Osteoblast (primary cell): Measurements from ENCODE around the gene FAM78B. TPM values are rescaled to one million over a fixed set of nuclear protein-coding genes. Genes with fewer than 3 reads are reported as not detected.

Experiments used
- DNase-seq: peaks from one replicate; pipeline ENCODE4 v3.0.0; 2011; ENCODE audit warnings: low spot score, mixed read lengths; ENCODE audit not compliant: insufficient read length; ENCODE audit errors: missing footprints
- H2AFZ ChIP-seq: 2 replicates; pipeline ENCODE4 v1.6.0; 2011; ENCODE audit warnings: mild to moderate bottlenecking, low read length
- H3K27ac ChIP-seq: 2 replicates; pipeline ENCODE4 v1.5.1; 2011; ENCODE audit warnings: mild to moderate bottlenecking, low read depth, low read length, moderate library complexity
- H3K27me3 ChIP-seq: 2 replicates; pipeline ENCODE4 v1.6.0; 2012; ENCODE audit warnings: mild to moderate bottlenecking, control low read depth, inconsistent platforms, low read length, moderate library complexity; ENCODE audit not compliant: insufficient read depth
- H3K36me3 ChIP-seq: 2 replicates; pipeline ENCODE4 v1.5.1; 2011; ENCODE audit warnings: mild to moderate bottlenecking, low read length, control low read depth, moderate library complexity; ENCODE audit not compliant: insufficient read depth
- H3K4me1 ChIP-seq: 2 replicates; pipeline ENCODE4 v1.5.1; 2011; ENCODE audit warnings: mild to moderate bottlenecking, low read length, control low read depth, moderate library complexity; ENCODE audit not compliant: insufficient read depth
- H3K4me2 ChIP-seq: 2 replicates; pipeline ENCODE4 v1.6.0; 2011; ENCODE audit warnings: mild to moderate bottlenecking, low read length; ENCODE audit not compliant: insufficient read depth
- H3K4me3 ChIP-seq: fragments of 200-600 bp; sonication (generic); 3 replicates; pipeline ENCODE4 v1.5.1; 2012; ENCODE audit warnings: mild to moderate bottlenecking, low read length, inconsistent platforms; ENCODE audit not compliant: insufficient read depth
- H3K79me2 ChIP-seq: 2 replicates; pipeline ENCODE4 v1.6.0; 2012; ENCODE audit warnings: mild to moderate bottlenecking, low read length, control low read depth, inconsistent platforms; ENCODE audit not compliant: insufficient read depth
- H3K9me3 ChIP-seq: 2 replicates; pipeline ENCODE4 v1.5.1; 2011; ENCODE audit warnings: low read depth, low read length, control low read depth
- H4K20me1 ChIP-seq: 2 replicates; pipeline ENCODE4 v1.6.0; 2012; ENCODE audit warnings: mild to moderate bottlenecking, low read length, control low read depth; ENCODE audit not compliant: insufficient read depth
- total RNA-seq: library from RNA; depleted of rRNA; stranded (reverse); fragments of >200 nt; gene quantifications from 2 replicates; pipeline ENCODE4 v1.2.3, GENCODE V29; 2012
- TF ChIP-seq, protein P1 (sequence below): IDR thresholded peaks from 2 replicates; pipeline ENCODE4 v1.5.1; 2011; ENCODE audit warnings: mild to moderate bottlenecking, low read depth, low read length, moderate library complexity; ENCODE audit errors: extremely low read depth

Gene FAM78B
- total RNA-seq, 1 donor: 0.36 TPM

DNA sequence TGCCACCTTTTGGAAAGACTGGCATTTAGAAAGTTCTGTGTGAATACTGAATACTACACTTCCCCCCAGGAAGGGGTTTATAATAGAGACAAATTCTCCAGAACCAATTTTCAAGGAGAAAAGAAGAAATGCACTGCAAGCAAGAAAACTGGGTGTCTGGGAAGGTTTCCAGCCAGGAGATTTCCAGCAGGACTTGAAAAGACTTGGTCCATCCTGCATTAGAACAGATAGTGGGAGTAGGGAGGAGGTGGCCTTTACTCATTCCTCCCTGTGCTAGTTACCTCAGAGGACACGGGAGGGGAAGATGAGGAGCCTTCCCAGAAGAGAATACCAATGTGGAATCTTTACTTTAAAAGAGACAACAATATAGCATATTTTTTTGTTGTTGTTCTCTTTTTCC lies 52.4 kb downstream of the FAM78B start:
- Histone ChIP-seq H2AFZ (no peak overlapping the region), H3K4me2 (no peak overlapping the region), H3K4me1 (no peaks in the 10 kb centered on the region), H3K36me3 (no peaks in the 10 kb centered on the region), H3K27me3 (no peaks in the 10 kb centered on the region), H3K27ac (no peak overlapping the region), H4K20me1 (no peaks in the 10 kb centered on the region), H3K4me3 (no peak overlapping the region), H3K79me2 (no peaks in the 10 kb centered on the region), H3K9me3 (no peaks in the 10 kb centered on the region)
- TF ChIP-seq, protein P1, sequence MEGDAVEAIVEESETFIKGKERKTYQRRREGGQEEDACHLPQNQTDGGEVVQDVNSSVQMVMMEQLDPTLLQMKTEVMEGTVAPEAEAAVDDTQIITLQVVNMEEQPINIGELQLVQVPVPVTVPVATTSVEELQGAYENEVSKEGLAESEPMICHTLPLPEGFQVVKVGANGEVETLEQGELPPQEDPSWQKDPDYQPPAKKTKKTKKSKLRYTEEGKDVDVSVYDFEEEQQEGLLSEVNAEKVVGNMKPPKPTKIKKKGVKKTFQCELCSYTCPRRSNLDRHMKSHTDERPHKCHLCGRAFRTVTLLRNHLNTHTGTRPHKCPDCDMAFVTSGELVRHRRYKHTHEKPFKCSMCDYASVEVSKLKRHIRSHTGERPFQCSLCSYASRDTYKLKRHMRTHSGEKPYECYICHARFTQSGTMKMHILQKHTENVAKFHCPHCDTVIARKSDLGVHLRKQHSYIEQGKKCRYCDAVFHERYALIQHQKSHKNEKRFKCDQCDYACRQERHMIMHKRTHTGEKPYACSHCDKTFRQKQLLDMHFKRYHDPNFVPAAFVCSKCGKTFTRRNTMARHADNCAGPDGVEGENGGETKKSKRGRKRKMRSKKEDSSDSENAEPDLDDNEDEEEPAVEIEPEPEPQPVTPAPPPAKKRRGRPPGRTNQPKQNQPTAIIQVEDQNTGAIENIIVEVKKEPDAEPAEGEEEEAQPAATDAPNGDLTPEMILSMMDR: no peak
- DNase-seq: no peak

DNA sequence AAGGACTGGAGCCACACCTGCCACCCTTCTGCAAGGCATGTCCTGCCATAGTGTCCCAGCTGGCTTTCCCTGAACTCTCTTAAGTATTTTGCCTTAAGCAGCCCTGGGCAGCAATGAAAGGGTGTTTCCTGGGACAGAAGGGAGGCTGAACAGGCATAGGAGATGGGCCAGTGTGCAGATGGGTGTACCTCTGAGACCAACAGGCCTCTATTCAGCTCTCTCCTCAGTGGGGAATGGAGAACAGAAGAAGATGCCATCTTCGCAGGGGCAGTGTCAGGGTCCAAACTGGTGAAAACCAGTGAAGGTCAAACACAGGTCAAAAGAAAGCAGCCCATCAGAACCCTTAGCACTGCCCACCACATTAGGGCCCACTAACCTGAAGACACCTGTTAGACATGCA lies 53.2 kb downstream of the FAM78B start:
- no peak overlapping the region for H3K4me2 ChIP-seq
- DNase-seq: no peak
- no peaks in the 10 kb centered on the region for H3K36me3 ChIP-seq
- no peak overlapping the region for H2AFZ ChIP-seq
- H3K79me2 ChIP-seq: no peaks in the 10 kb centered on the region
- no peaks in the 10 kb centered on the region for H3K9me3 ChIP-seq
- H4K20me1 ChIP-seq: no peaks in the 10 kb centered on the region
- H3K4me1 ChIP-seq: no peaks in the 10 kb centered on the region
- no peak overlapping the region for H3K4me3 ChIP-seq
- no peaks in the 10 kb centered on the region for H3K27me3 ChIP-seq
- no peak overlapping the region for H3K27ac ChIP-seq
- TF ChIP-seq, protein P1: no peak

DNA sequence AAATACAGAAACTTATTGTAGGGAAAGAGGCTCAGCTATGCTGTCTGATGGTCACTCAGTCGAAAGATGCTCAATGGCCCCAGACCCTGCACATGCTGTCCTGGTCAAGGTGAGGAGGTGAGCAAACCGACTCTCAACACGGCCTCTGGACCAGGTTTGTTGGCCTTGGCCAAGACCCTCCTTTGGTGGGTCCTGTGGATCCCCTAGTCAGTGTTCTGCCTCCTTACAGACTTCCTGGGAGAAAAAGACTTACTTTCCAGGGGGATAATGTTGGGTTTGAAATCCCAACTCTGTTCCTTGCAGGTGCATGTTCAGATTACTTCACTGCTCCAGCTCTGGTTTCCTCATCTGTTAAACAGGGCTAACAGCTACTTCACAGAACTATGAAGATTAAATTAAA lies 53.8 kb downstream of the FAM78B start:
- DNase-seq: no peak
- TF ChIP-seq, protein P1: no peak
- Histone ChIP-seq H3K9me3 (no peaks in the 10 kb centered on the region), H4K20me1 (no peaks in the 10 kb centered on the region), H2AFZ (no peak overlapping the region), H3K4me1 (no peaks in the 10 kb centered on the region), H3K79me2 (no peaks in the 10 kb centered on the region), H3K4me2 (no peak overlapping the region), H3K27ac (no peak overlapping the region), H3K36me3 (no peaks in the 10 kb centered on the region), H3K4me3 (no peak overlapping the region), H3K27me3 (no peaks in the 10 kb centered on the region)

DNA sequence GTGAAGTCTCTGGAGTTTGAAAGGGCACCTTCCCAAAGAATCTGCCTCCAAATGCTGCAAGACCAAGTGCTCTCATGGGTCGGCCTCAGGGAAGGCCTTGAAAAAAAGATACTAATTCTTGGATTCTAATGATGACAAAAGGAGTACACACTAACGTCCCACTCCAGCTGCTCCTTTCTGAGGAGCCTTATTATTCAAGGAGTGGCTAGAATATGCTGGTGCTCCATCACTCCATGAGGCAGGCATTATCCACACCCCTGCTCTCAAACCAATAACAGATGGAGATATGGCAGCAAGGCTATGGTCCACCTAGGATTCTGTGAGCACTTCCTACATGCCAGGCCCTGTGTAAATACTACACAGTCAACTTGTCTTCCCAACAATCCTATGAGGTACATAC lies 54.4 kb downstream of the FAM78B start:
- TF ChIP-seq, protein P1: no peak
- no peaks in the 10 kb centered on the region for H4K20me1 ChIP-seq
- no peaks in the 10 kb centered on the region for H3K79me2 ChIP-seq
- H2AFZ ChIP-seq: no peak overlapping the region
- H3K4me3 ChIP-seq: no peak overlapping the region
- H3K27ac ChIP-seq: no peak overlapping the region
- no peaks in the 10 kb centered on the region for H3K27me3 ChIP-seq
- no peaks in the 10 kb centered on the region for H3K9me3 ChIP-seq
- H3K4me1 ChIP-seq: no peaks in the 10 kb centered on the region
- no peak overlapping the region for H3K4me2 ChIP-seq
- no peaks in the 10 kb centered on the region for H3K36me3 ChIP-seq
- DNase-seq: no peak
